GM12878 (cell line): Measurements from ENCODE around the gene ADGRB2. TPM values are rescaled to one million over a fixed set of nuclear protein-coding genes. Genes with fewer than 3 reads are reported as not detected.

Experiments
- ATAC-seq: fragments of 200-7000 bp; cut with Tn5 transposase; 3 replicates; pipeline ENCODE4 v1.9.1; 2020; ENCODE audit warnings: mild to moderate bottlenecking, moderate library complexity
- BruUV-seq: library from RNA; stranded (reverse); fragments of 400-500 nt; replicated peaks from 2 replicates; lab custom pipeline; 2021; lab: Mats Ljungman, UMichigan
- CTCF ChIA-PET: fragments of 300-600 bp; sonication (Branson Sonifier 250); formaldehyde crosslinking; extraction: SDS; loops from one replicate; lab custom pipeline; 2021; ENCODE audit warnings: inconsistent platforms; lab: Yijun Ruan, JAX
- POLR2A ChIA-PET: fragments of 350-600 bp; formaldehyde crosslinking; extraction: SDS; loops from one replicate; lab custom pipeline; 2021; ENCODE audit warnings: inconsistent platforms; lab: Charles Lee
- RAD21 ChIA-PET: fragments of 300-600 bp; sonication (Branson Sonifier 250); formaldehyde crosslinking; loops from one replicate; lab custom pipeline; 2023; ENCODE audit warnings: antibody characterized with exemption; ENCODE audit not compliant: unreplicated experiment; lab: Charles Lee
- SMC1A ChIA-PET: fragments of 300-600 bp; sonication (Branson Sonifier 250); formaldehyde crosslinking; loops from one replicate; lab custom pipeline; 2023; ENCODE audit not compliant: unreplicated experiment, uncharacterized antibody; lab: Charles Lee
- DNase-seq: peaks from one replicate; pipeline ENCODE4 v3.0.0-alpha.2; 2011; ENCODE audit warnings: low read depth, low spot score
- FAIRE-seq: peaks from 3 replicates; lab custom pipeline; 2011; peaks lifted over from hg19 to GRCh38; lab: Jason Lieb, UNC
- H2AFZ ChIP-seq: 2 replicates; pipeline ENCODE4 v1.6.0; 2011; ENCODE audit warnings: low read depth, low read length, control low read depth; ENCODE audit not compliant: control insufficient read depth
- H3K27ac ChIP-seq: 2 replicates; pipeline ENCODE4 v1.5.1; 2011; ENCODE audit warnings: control low read depth; ENCODE audit not compliant: control insufficient read depth, insufficient read depth
- H3K27me3 ChIP-seq, 2 experiments: replicated peaks in 1 of 2; 2 replicates each; pipeline versions ENCODE4 v1.6.0 to v1.6.1; 2011; ENCODE audit warnings: low read length in 1 of 2; ENCODE audit not compliant: control insufficient read depth in 2 of 2, insufficient read depth in 2 of 2
- H3K36me3 ChIP-seq, 2 experiments: 2 replicates each; pipeline ENCODE4 v1.5.1; 2011; ENCODE audit warnings: low read length in 1 of 2; ENCODE audit not compliant: control insufficient read depth in 2 of 2, insufficient read depth in 2 of 2
- H3K4me1 ChIP-seq: 2 replicates; pipeline ENCODE4 v1.6.1; 2011; ENCODE audit warnings: mild to moderate bottlenecking, low read length, moderate library complexity, mixed read lengths; ENCODE audit not compliant: control insufficient read depth, insufficient read depth
- H3K4me2 ChIP-seq: 2 replicates; pipeline ENCODE4 v1.6.0; 2011; ENCODE audit warnings: control low read depth; ENCODE audit not compliant: control insufficient read depth, insufficient read depth
- H3K4me3 ChIP-seq: fragments of 200-600 bp; sonication (generic); 2 replicates; pipeline ENCODE4 v1.5.1; 2016
- H3K79me2 ChIP-seq: 2 replicates; pipeline ENCODE4 v1.6.0; 2011; ENCODE audit warnings: low read length; ENCODE audit not compliant: control insufficient read depth, insufficient read depth
- H3K9ac ChIP-seq: 2 replicates; pipeline ENCODE4 v1.8.0; 2011; ENCODE audit warnings: low read length, control low read depth, mixed read lengths; ENCODE audit not compliant: control insufficient read depth, insufficient read depth
- H3K9me3 ChIP-seq: replicated peaks from 3 replicates; pipeline ENCODE4 v1.5.1; 2011; ENCODE audit warnings: mild to moderate bottlenecking, low read length; ENCODE audit not compliant: control insufficient read depth, insufficient read depth
- H4K20me1 ChIP-seq: 2 replicates; pipeline ENCODE4 v1.6.0; 2011; ENCODE audit not compliant: control insufficient read depth, insufficient read depth
- CHD4 ChIP-seq: fragments of 200-600 bp; sonication (generic); IDR thresholded peaks from 2 replicates; pipeline ENCODE4 v1.6.1; 2016; ENCODE audit warnings: mild to moderate bottlenecking
- CUX1 ChIP-seq: IDR thresholded peaks from 2 replicates; pipeline ENCODE4 v1.6.1; 2012; ENCODE audit warnings: improper control_type of control experiment, low read depth, low read length; ENCODE audit not compliant: insufficient replicate concordance
- DPF2 ChIP-seq: fragments of 450-650 bp; IDR thresholded peaks from 2 replicates; pipeline ENCODE4 v1.6.1; 2017; ENCODE audit warnings: mild to moderate bottlenecking
- JUNB ChIP-seq: IDR thresholded peaks from 2 replicates; pipeline ENCODE4 v1.6.1; 2016; ENCODE audit warnings: antibody characterized with exemption, mild to moderate bottlenecking
- NR2F1 ChIP-seq: fragments of 450-650 bp; conservative IDR thresholded peaks from 2 replicates; pipeline ENCODE4 v1.6.1; 2017; ENCODE audit warnings: mild to moderate bottlenecking
- PAX5 ChIP-seq: IDR thresholded peaks from 2 replicates; pipeline ENCODE4 v1.6.1; 2011; ENCODE audit warnings: low read depth, low read length, borderline replicate concordance
- REST ChIP-seq: IDR thresholded peaks from 2 replicates; pipeline ENCODE4 v1.6.1; 2012; ENCODE audit warnings: mild to moderate bottlenecking, low read depth, low read length
- SRF ChIP-seq, 2 experiments: IDR thresholded peaks; 2 replicates each; pipeline ENCODE4 v1.6.1; 2011; ENCODE audit warnings: low read depth in 2 of 2, low read length in 2 of 2, mild to moderate bottlenecking in 1 of 2, moderate library complexity in 1 of 2
- ZNF207 ChIP-seq: fragments of 450-650 bp; IDR thresholded peaks from 2 replicates; pipeline ENCODE4 v1.6.1; 2014; ENCODE audit warnings: antibody characterized with exemption, mild to moderate bottlenecking, borderline replicate concordance
- WGBS: methylation state at CpG from one replicate; pipeline ENCODE4 v1.1.6; 2016; ENCODE audit warnings: low lambda C conversion rate; ENCODE audit not compliant: insufficient replicate concordance, insufficient coverage; ENCODE audit errors: missing lambda C conversion rate; 5-methylcytosine and 5-hydroxymethylcytosine counted together
- in situ Hi-C: fragments of 300-500 bp; cut with MboI; formaldehyde crosslinking; loops from 9 replicates; pipeline ENCODE4 v1.14.3; 2018; ENCODE audit warnings: mixed read lengths
- intact Hi-C: fragments of 100-400 bp; cut with micrococcal nuclease; formaldehyde crosslinking; loops from one replicate; pipeline ENCODE4 v1.14.2; 2022; ENCODE audit not compliant: unreplicated experiment
- polyA plus RNA-seq, 11 experiments: library from polyadenylated mRNA; depleted of rRNA in 4 of 11; unstranded in 6 of 11; stranded (reverse) in 5 of 11; fragments of >200 nt; fragmentation: Nextera tagmentation in 4 of 11; fragmentation: Illumina TruSeq in 1 of 11; extraction: Ambion mirVana in 4 of 11; extraction: Trizol in 1 of 11; gene quantifications; 1 replicate in 1 of 11; 2 replicates in 10 of 11; pipeline versions ENCODE4 v1.2.1 to v1.2.3, GENCODE V29; 2011 to 2016; ENCODE audit warnings: inconsistent platforms in 2 of 11, missing spikeins in 2 of 11, low read depth in 1 of 11
- total RNA-seq, 4 experiments: library from RNA; depleted of rRNA in 3 of 4; stranded (reverse); fragments of >200 nt in 3 of 4; fragmentation: Illumina TruSeq in 1 of 4; extraction: Trizol in 1 of 4; gene quantifications; 2 replicates each; pipeline versions ENCODE4 v1.2.1 to v1.2.3, GENCODE V29; 2013 to 2021

The ADGRB2 gene
- total and polyA plus RNA-seq, 10 of the 15 experiments (the other 5 are each of a cell fraction or from before 2014, with no cell fraction given), result 0.11 to 0.33 (median 0.18) TPM; not detected in 4

- in situ Hi-C loops, result no loop called here
- H3K36me3 ChIP-seq, result no peaks in the 10 kb centered on the region
These were observed 8.2 kb downstream of the ADGRB2 start for GRCh38 chr1:31755850-31756492.

GRCh38 chr1:31755197-31755611 lies 8.9 kb downstream of the ADGRB2 start:
- H3K4me1 ChIP-seq, result peaks cover 7% of the 10 kb centered on the region; the same call in 1 of the 2 replicates
- ATAC-seq, result no peak
- H3K4me3 ChIP-seq, result no peak overlapping the region
- no peak overlapping the region for H3K27ac ChIP-seq
- in situ Hi-C loops, result no loop called here
- peaks cover 4 to 10% of the 10 kb centered on the region in 2 experiments for H3K27me3 ChIP-seq
- no peak overlapping the region for H3K9ac ChIP-seq
- H3K9me3 ChIP-seq, result no peaks in the 10 kb centered on the region
- no peak overlapping the region for H2AFZ ChIP-seq
- H3K79me2 ChIP-seq, result no peaks in the 10 kb centered on the region
- no peaks in the 10 kb centered on the region for H3K36me3 ChIP-seq
- BruUV-seq, result no TSS peak
- FAIRE-seq, result no peak
- intact Hi-C loops, result no loop called here
- H3K4me2 ChIP-seq, result no peak overlapping the region
- ChIA-PET SMC1A (no interaction called here), RAD21 (no interaction called here), POLR2A (interaction anchor here (0.7 kb wide), 1 partner anchor 10 kb away, joined by 3 read pairs; no protein-coding TSS in a partner anchor), CTCF (interaction anchor here (0.5 kb wide), 1 partner anchor 24 kb away, joined by 4 read pairs; no protein-coding TSS in a partner anchor)
- 27% methylated on average over 9 of the region's 9 CpGs for WGBS
- no peak for DNase-seq
- H4K20me1 ChIP-seq, result no peaks in the 10 kb centered on the region
- no peak for TF ChIP-seq CUX1
- no peak for TF ChIP-seq DPF2
- TF ChIP-seq REST, result no peak

More at GRCh38 chr1:31755850-31756492, 8.2 kb downstream of the ADGRB2 start:
- BruUV-seq, result no TSS peak
- Histone ChIP-seq H3K4me2 (no peak overlapping the region), H3K9ac (no peak overlapping the region), H3K9me3 (no peaks in the 10 kb centered on the region), H3K4me3 (no peak overlapping the region), H3K79me2 (no peaks in the 10 kb centered on the region), H4K20me1 (no peaks in the 10 kb centered on the region), H2AFZ (no peak overlapping the region), H3K27me3 (peaks cover 4 to 7% of the 10 kb centered on the region in 2 experiments), H3K4me1 (peaks cover 4% of the 10 kb centered on the region; the same call in 1 of the 2 replicates), H3K27ac (no peak overlapping the region)
- intact Hi-C loops, result no loop called here
- no peak for DNase-seq
- ATAC-seq, result no peak
- CTCF ChIA-PET, result no interaction called here
- no peak for FAIRE-seq
- SMC1A ChIA-PET, result no interaction called here
- RAD21 ChIA-PET, result no interaction called here
- WGBS, result 63% methylated on average over 30 of the region's 30 CpGs
- no peak for TF ChIP-seq SRF (IDR thresholded peaks at IDR 0.05; ENCODE audit: low read depth in 2 of 2, low read length in 2 of 2)
- TF ChIP-seq ZNF207, result no peak
- TF ChIP-seq PAX5, result no peak
- TF ChIP-seq NR2F1, result no peak
- no peak for TF ChIP-seq CHD4
- TF ChIP-seq JUNB, result no peak
- POLR2A ChIA-PET, result interaction anchor here (0.7 kb wide), 1 partner anchor 10 kb away, joined by 3 read pairs; no protein-coding TSS in a partner anchor
